ENCODE data around the gene SLC28A1. TPM values are rescaled to one million over a fixed set of nuclear protein-coding genes. Genes with fewer than 3 reads are reported as not detected.

SLC28A1 gene
- total RNA-seq, 2 experiments from 2014 or later: not detected

DNA sequence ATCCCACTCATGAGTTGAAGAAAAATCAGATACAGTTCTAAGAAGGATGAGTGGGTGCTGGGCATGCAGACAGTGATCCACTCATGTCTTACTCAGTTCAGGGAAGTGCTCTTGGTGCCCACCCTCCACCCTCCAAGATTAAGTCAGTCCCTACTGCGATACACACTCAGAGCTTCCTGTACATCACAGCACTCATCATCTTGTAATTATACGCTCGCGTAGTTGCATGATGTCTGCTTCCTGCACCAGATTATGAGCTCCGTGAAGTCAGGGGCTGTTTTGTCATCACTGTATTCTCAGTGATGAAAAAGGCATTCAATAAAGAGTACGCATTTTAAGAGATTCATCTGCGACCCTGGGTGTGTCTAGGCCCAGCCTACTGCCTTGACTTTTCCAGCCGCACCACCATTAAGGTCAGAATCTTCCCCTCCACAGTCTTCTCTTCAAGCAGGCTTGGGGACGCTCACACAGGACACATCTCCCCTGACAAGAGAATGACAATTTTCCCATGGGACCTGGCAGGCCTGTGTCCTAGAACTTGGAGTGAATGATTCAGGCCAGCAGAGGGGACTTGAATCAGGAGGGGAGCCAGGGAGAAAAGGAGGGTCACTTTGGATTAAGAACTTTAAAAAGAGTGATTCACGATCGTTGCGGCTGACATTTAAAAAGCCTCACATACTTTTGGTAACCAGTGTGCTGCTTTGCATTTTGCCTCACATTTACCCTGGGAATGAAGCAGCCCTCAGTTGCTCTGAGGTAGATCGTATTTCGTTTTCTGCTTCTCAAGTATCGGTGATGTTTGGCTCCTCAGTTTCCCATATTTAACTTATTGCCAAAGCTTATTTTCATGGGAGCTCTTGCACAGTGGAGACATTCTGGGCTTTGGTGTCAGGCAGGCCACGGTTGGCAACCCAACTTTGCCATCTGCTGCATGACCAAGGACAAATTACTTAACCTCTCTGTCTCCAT lies 89.3 kb downstream of the SLC28A1 start:
- ATAC-seq (ENCODE audit: low read depth): no peak
- no peaks in the 10 kb centered on the region for H3K9me3 Mint-ChIP-seq
- H3K27me3 Mint-ChIP-seq: peaks cover 10% of the 10 kb centered on the region
- H3K4me1 Mint-ChIP-seq: no peaks in the 10 kb centered on the region
- DNase-seq: no peak
- POLR2A ChIA-PET: no interaction called here
- H3K4me3 Mint-ChIP-seq: no peak overlapping the region
- no peak overlapping the region for H3K27ac Mint-ChIP-seq
- no peaks in the 10 kb centered on the region for H3K36me3 Mint-ChIP-seq

DNA sequence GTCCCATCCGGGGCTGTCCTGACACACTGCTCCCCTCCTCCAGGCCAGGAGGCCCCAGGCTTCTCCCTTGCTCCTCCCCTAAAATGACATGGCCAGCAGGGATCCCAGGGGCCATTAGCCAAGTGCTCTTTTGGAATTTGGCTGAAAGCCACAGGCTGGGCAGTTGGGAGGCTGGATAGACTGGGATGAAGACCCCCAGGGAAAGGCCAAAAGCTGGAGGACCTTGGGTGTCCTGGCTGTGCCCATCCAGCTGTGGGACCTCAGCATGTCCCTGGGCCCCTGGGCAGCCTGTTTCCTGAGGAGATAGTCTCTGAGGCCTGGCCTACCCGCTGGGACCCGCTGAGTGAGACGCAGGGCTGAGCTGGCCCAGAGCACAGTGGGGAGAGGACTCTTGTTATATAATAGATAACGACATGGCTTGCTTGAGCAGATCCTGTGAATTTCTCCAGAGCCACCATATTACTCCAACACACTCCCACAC lies 91.4 kb downstream of the SLC28A1 start:
- no peak overlapping the region for H3K27ac Mint-ChIP-seq
- ATAC-seq (ENCODE audit: low read depth) (no peak), DNase-seq (no peak)
- H3K27me3 Mint-ChIP-seq: peaks cover 7% of the 10 kb centered on the region
- H3K36me3 Mint-ChIP-seq: no peaks in the 10 kb centered on the region
- POLR2A ChIA-PET: no interaction called here
- no peaks in the 10 kb centered on the region for H3K9me3 Mint-ChIP-seq
- H3K4me1 Mint-ChIP-seq: peaks cover 10% of the 10 kb centered on the region
- H3K4me3 Mint-ChIP-seq: no peak overlapping the region

DNA sequence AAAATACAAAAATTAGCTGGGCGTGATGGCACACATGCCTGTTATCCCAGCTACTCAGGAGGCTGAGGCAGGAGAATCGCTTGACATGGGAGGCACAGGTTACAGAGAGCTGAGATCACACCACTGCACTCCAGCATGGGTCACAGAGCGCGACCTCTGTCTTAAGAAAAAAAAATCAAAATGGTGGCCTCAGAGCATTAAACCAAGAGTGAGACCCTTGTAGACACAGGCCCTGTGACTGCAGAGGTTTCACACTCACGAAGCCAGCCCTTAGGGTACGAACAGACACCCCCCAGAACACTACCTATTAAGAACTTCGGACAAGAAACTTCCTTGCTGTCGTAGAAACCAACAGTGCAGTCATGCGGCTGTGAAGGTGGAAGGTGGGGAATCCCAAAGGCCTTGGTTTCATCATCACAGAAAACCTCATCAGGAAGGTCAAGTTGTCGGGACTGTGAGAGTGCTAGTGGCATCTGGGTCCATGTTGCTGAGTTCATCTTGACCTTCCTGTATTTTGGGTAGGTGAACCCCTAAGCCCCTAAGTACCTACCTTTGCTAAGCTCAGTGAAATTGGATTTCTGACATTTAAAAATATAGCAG lies 92.4 kb downstream of the SLC28A1 start:
- Mint-ChIP-seq H3K36me3 (no peaks in the 10 kb centered on the region), H3K27me3 (peaks cover 7% of the 10 kb centered on the region), H3K9me3 (no peaks in the 10 kb centered on the region), H3K4me3 (no peak overlapping the region), H3K4me1 (peaks cover 10% of the 10 kb centered on the region), H3K27ac (no peak overlapping the region)
- POLR2A ChIA-PET: no interaction called here
- ATAC-seq (ENCODE audit: low read depth): no peak
- DNase-seq: no peak

DNA sequence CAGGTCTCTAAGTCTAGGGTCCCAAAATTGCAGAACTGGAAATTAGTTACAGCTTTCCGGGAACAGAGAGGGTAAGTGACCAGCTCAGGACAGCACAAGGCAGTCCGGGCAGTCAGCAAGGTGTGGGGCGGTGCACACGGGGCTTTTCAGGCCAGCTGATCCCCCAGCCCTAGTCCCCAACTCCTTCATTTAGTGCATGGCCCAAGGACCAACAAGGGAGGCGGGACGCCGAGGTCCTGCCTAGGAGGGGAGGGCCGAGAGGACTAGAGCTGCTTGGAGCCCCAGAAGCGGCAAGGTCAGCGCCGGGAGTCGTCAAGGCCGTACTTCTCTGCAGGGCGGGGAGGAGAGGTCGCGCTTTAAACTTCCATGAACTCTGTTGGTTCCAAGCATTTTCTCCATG lies 95.2 kb downstream of the SLC28A1 start:
- Mint-ChIP-seq H3K4me1 (peaks cover 27% of the 10 kb centered on the region), H3K27ac (peak overlapping the region; percentile 95), H3K27me3 (peaks cover 7% of the 10 kb centered on the region), H3K4me3 (peak overlapping the region; percentile 96), H3K36me3 (no peaks in the 10 kb centered on the region), H3K9me3 (no peaks in the 10 kb centered on the region)
- ATAC-seq (ENCODE audit: low read depth) (no peak), DNase-seq (peak; percentile 32)
- POLR2A ChIA-PET: interaction anchor here (1.7 to 2.0 kb wide), 2 partner anchors 65 to 381 kb away, joined by 6 to 9 read pairs; no protein-coding TSS in a partner anchor

DNA sequence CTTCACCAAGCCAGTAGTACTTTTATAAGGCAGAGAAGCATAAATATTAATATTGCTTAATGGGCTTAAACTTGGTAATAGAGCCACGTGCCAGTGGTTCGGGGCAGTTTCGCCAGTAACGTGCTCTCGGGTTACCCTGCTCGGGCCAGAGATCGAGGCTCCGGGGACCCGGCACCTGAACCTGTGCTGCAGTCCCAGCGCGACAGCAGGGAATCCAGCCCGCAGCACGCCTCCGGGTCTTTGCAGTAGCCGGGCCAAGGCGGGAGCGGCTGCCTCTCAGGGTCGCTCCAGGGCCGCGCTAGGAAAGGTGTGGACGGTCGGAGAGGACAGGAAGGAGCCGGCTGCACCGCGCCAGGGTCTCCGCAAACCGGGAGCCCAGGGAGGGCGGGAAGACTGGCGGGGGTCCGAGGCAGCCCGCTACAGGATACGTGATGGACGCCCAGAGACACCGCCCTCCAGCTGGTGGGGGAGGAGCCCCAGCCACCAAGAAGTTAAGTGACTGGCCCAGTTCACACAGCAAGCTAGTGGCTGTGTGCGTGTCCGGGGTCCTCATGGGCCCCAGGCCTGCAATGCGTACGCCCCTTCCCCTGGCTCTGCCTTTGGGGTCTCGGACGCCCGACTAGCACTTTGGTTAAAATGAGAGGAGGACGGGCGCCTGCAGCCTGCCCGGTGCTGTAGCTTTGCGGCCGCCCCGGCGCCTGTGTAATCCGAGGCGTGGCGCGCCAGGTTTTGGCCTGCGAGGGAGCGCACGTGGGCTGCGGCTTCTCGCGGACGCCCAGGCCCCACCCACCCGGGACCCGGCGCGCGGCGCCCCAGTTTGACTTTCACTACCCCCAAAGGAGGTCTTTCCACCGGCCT lies 96.0 kb downstream of the SLC28A1 start:
- DNase-seq (peak; percentile 91), ATAC-seq (ENCODE audit: low read depth) (peak; percentile 68)
- no peaks in the 10 kb centered on the region for H3K36me3 Mint-ChIP-seq
- peaks cover 35% of the 10 kb centered on the region for H3K4me1 Mint-ChIP-seq
- POLR2A ChIA-PET: interaction anchor here (0.6 to 2.0 kb wide), 15 partner anchors 9 to 409 kb away, joined by 3 to 9 read pairs (median 4); no protein-coding TSS in a partner anchor
- H3K4me3 Mint-ChIP-seq: peak overlapping the region; percentile 96
- H3K27ac Mint-ChIP-seq: peak overlapping the region; percentile 95
- H3K27me3 Mint-ChIP-seq: peaks cover 7% of the 10 kb centered on the region
- no peaks in the 10 kb centered on the region for H3K9me3 Mint-ChIP-seq

DNA sequence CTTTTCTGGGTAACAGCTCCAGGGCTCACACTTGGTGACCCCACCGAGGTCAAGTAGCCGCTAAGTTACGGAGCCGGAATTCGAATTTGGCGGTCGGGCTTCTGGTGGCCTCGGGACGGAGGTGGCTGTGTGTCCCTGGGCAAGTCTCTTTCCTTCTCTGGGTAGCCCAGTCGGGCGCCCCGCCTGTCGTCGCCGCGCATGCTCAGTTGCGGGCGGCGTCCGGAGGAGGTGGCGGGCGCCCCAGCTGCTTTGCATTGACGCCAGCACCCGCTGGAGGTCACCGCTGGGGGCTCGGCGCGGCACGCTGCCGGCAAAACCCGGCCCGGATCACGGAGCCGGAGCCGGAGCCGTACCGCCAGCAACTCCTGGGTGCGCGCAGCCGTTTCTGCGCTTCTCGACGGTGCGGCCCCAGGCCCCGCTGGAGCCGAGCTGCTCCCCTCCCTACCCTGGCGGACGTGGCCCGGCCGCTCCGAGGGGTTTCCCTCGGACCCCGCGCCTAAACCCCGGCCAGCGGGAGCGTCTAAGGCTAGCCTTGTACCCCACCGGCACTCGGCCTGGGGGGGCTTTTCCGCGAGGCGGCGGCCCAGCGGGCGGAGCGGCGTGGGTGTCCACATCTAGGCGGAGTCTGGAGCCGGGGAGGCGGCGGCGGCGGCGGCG lies 96.7 kb downstream of the SLC28A1 start:
- DNase-seq: peak; percentile 99
- peak; percentile 80 for ATAC-seq (ENCODE audit: low read depth)
- Mint-ChIP-seq H3K9me3 (no peaks in the 10 kb centered on the region), H3K27ac (peak overlapping the region; percentile 95), H3K27me3 (peaks cover 7% of the 10 kb centered on the region), H3K4me3 (peak overlapping the region; percentile 96), H3K4me1 (peaks cover 39% of the 10 kb centered on the region), H3K36me3 (no peaks in the 10 kb centered on the region)
- POLR2A ChIA-PET: interaction anchor here (0.5 to 2.0 kb wide), 16 partner anchors 8 to 410 kb away, joined by 3 to 9 read pairs (median 4); no protein-coding TSS in a partner anchor

DNA sequence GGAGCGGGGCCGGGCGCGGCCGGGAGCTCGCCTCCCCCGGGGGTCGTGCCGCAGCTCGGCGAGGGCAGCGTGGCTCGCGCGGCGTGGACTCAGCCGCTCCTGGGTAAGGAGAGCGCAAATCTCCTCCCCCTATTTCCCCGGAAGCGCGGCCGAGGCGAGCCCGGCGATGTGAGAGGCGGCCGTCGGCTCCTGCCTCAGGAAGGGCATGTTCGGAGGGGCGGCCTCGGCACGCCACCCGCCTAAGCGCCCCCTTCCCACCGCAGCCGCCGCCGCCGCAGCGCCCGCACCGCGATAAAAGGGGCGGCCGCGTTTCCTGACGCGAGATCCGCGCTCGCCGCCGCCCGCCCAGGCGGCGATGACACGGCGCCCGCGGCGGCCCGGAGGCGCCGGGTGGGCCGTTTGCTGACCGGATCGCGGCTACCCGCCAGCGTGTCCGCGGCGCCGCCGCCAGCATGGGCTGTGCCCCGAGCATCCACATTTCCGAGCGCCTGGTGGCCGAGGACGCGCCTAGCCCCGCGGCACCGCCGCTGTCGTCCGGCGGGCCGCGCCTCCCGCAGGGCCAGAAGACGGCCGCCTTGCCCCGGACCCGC lies 97.3 kb downstream of the SLC28A1 start, which contains the start of gene PDE8A:
TSS of gene PDE8A (plus strand) at position 146 of the 590 bp plus-strand sequence. CDS start at position 453, 307 bp downstream.
- no peaks in the 10 kb centered on the region for H3K9me3 Mint-ChIP-seq
- peak; percentile 11 for ATAC-seq (ENCODE audit: low read depth)
- H3K4me3 Mint-ChIP-seq: peak within 1 kb of the TSS; percentile 96
- peaks cover 7% of the 10 kb centered on the region for H3K27me3 Mint-ChIP-seq
- DNase-seq: peak; percentile 76
- peak within 1 kb of the TSS; percentile 95 for H3K27ac Mint-ChIP-seq
- no peaks in the 10 kb centered on the region for H3K36me3 Mint-ChIP-seq
- peaks cover 43% of the 10 kb centered on the region for H3K4me1 Mint-ChIP-seq
- POLR2A ChIA-PET: interaction anchor here (0.5 to 1.7 kb wide), 6 partner anchors 8 to 411 kb away, joined by 3 to 7 read pairs (median 4); no protein-coding TSS in a partner anchor

DNA sequence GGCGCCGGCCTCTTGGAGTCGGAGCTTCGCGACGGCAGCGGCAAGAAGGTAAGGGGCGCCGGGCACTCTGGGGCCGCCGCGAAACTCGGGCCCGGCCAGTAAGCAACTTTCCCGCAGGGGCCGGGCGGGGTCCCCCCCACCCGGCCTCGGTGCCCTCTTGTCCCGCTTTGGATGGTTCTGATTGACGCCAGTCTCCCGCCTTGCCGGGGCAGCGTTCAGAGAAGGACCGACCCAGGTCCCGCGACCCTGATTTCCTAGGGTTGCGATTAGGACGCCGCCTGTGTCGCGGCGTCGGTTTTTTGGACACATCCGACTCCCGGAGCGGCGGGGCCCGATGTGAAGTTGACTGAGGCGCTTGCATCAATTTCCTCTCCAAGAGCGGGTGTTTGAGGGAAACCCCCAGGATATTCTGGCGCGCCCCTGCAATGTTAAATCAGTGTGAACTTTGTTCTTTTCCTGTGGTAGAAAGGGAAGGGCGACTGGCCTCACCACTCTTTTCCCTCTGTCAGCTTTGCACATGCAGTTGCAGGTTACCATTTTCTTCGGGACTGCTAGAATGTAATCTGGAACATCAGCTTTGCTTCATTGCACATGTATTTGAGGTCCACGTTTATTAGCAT lies 97.9 kb downstream of the SLC28A1 start:
- Mint-ChIP-seq H3K4me1 (peaks cover 44% of the 10 kb centered on the region), H3K9me3 (no peaks in the 10 kb centered on the region), H3K36me3 (no peaks in the 10 kb centered on the region), H3K27ac (peak overlapping the region; percentile 91), H3K27me3 (peaks cover 7% of the 10 kb centered on the region), H3K4me3 (peak overlapping the region; percentile 92)
- POLR2A ChIA-PET: no interaction called here
- peak; percentile 69 for DNase-seq
- no peak for ATAC-seq (ENCODE audit: low read depth)

DNA sequence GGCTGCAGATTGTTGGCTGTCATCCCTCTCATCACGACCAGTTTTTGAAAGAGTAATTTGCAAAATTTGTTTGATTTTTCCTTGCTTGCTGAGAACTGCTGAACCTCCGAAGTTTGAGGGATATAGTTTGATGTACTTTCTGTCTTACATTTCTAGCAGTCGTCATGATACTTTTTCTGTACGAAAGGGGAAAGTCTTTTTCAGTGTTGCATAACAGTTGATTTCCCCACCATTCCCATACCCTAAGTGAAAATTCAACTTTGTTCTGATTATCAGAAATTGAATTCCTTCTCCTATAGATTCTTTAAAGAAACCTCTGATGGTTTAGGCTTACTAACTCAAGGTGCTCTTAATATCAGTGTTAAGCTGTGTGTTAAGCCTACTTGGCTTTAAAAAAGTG lies 98.8 kb downstream of the SLC28A1 start:
- Mint-ChIP-seq H3K9me3 (no peaks in the 10 kb centered on the region), H3K4me3 (peak overlapping the region; percentile 92), H3K4me1 (peaks cover 48% of the 10 kb centered on the region), H3K36me3 (no peaks in the 10 kb centered on the region), H3K27me3 (peaks cover 3% of the 10 kb centered on the region), H3K27ac (no peak overlapping the region)
- ATAC-seq (ENCODE audit: low read depth) (no peak), DNase-seq (no peak)
- POLR2A ChIA-PET: interaction anchor here (0.6 kb wide), 1 partner anchor 61 kb away, joined by 3 read pairs; no protein-coding TSS in a partner anchor

DNA sequence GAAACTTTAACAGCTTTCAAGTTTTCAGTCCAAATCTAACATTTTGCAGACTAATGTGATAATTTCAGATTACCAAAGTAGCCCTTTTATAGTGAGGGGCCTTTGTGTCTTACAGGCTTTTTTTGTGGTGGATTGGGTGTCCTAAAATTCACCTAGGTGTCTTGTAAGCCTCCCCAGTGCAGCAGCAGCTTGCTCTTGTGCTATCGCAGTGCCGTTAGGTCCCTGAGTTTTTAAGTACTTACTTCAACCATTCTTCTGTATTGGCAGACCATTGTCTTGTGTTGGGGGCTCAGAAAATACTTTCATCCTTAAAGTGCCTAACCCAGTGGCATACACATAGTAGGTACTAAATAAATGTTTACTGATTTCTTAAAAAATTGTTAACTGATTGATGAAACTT lies 99.2 kb downstream of the SLC28A1 start:
- ATAC-seq (ENCODE audit: low read depth) (no peak), DNase-seq (no peak)
- Mint-ChIP-seq H3K27ac (no peak overlapping the region), H3K4me1 (peaks cover 52% of the 10 kb centered on the region), H3K27me3 (no peaks in the 10 kb centered on the region), H3K4me3 (peak overlapping the region; percentile 92), H3K9me3 (no peaks in the 10 kb centered on the region), H3K36me3 (no peaks in the 10 kb centered on the region)
- POLR2A ChIA-PET: interaction anchor here (0.6 kb wide), 1 partner anchor 61 kb away, joined by 3 read pairs; no protein-coding TSS in a partner anchor

DNA sequence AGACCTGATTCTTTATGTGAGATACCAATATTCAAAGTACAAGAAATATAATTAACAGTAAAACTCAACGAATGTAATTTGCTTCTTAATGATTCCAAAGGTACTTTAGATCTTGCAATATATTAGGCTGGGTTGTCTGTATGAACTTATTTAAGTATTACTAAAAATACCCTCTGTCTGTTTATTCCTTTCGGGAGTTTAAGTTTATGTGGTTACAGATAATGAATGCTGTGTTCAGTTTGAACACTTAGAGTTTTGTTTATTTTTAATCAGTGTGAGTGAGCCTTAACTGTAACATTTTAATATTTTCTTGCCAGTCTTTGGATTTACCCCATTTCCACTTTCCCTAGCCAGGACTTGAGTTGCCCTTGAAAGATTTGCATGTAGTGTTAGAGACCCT lies 100.7 kb downstream of the SLC28A1 start:
- peaks cover 50% of the 10 kb centered on the region for H3K4me1 Mint-ChIP-seq
- DNase-seq (no peak), ATAC-seq (ENCODE audit: low read depth) (no peak)
- H3K27ac Mint-ChIP-seq: no peak overlapping the region
- POLR2A ChIA-PET: no interaction called here
- H3K9me3 Mint-ChIP-seq: no peaks in the 10 kb centered on the region
- H3K4me3 Mint-ChIP-seq: no peak overlapping the region
- H3K27me3 Mint-ChIP-seq: no peaks in the 10 kb centered on the region
- peaks cover 2% of the 10 kb centered on the region for H3K36me3 Mint-ChIP-seq

All from activated naive CD8-positive, alpha-beta T cell treated with anti-CD3 and anti-CD28 coated beads, Interleukin-2, amount 10 ng/mL, durations not matched to agents 7 days and 5 days (primary cell).